ENCODE measurements around the gene CCL22. TPM values are rescaled to one million over a fixed set of nuclear protein-coding genes. Genes with fewer than 3 reads are reported as not detected.
A peak's percentile ranks its signal among the peaks of the same experiment; 100 is the strongest.

CCL22 gene
- total RNA-seq, 4 donors from 2014 or later: 0.09 to 1.6 (median 0.38) TPM

DNA sequence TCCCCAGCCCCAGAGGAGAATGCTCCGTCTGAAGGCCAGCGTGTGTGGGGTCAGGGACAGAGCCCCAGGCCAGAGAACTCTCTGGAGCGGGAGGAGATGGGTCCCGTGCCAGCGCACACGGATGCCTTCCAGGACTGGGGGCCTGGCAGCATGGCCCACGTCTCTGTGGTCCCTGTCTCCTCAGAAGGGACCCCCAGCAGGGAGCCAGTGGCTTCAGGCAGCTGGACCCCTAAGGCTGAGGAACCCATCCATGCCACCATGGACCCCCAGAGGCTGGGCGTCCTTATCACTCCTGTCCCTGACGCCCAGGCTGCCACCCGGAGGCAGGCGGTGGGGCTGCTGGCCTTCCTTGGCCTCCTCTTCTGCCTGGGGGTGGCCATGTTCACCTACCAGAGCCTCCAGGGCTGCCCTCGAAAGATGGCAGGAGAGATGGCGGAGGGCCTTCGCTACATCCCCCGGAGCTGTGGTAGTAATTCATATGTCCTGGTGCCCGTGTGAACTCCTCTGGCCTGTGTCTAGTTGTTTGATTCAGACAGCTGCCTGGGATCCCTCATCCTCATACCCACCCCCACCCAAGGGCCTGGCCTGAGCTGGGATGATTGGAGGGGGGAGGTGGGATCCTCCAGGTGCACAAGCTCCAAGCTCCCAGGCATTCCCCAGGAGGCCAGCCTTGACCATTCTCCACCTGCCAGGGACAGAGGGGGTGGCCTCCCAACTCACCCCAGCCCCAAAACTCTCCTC, 24.1 kb downstream of the CCL22 start:
- intact Hi-C loops (cut with DNase I): no loop called here
- H3K4me1 ChIP-seq: peaks cover 8 to 87% (median 53%) of the 10 kb centered on the region in 3 donors
- no peak overlapping the region for H3K4me3 ChIP-seq
- H3K27me3 ChIP-seq: no peaks in the 10 kb centered on the region
- H3K36me3 ChIP-seq: peaks cover 0 to 21% (median 0%) of the 10 kb centered on the region in 3 donors
- 60 to 90% methylated on average over 1 to 5 of the region's 16 CpGs for WGBS, 2 donors
- no peaks in the 10 kb centered on the region for H3K9me3 ChIP-seq
- H3K27ac ChIP-seq: peak overlapping the region in 2 of 4 donors; percentile 53 to 79
- TF ChIP-seq, protein P1, sequence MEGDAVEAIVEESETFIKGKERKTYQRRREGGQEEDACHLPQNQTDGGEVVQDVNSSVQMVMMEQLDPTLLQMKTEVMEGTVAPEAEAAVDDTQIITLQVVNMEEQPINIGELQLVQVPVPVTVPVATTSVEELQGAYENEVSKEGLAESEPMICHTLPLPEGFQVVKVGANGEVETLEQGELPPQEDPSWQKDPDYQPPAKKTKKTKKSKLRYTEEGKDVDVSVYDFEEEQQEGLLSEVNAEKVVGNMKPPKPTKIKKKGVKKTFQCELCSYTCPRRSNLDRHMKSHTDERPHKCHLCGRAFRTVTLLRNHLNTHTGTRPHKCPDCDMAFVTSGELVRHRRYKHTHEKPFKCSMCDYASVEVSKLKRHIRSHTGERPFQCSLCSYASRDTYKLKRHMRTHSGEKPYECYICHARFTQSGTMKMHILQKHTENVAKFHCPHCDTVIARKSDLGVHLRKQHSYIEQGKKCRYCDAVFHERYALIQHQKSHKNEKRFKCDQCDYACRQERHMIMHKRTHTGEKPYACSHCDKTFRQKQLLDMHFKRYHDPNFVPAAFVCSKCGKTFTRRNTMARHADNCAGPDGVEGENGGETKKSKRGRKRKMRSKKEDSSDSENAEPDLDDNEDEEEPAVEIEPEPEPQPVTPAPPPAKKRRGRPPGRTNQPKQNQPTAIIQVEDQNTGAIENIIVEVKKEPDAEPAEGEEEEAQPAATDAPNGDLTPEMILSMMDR (IDR thresholded peaks at IDR 0.05): no peak
- no peak for TF ChIP-seq POLR2A (IDR thresholded peaks at IDR 0.05)
- no peak for DNase-seq

DNA sequence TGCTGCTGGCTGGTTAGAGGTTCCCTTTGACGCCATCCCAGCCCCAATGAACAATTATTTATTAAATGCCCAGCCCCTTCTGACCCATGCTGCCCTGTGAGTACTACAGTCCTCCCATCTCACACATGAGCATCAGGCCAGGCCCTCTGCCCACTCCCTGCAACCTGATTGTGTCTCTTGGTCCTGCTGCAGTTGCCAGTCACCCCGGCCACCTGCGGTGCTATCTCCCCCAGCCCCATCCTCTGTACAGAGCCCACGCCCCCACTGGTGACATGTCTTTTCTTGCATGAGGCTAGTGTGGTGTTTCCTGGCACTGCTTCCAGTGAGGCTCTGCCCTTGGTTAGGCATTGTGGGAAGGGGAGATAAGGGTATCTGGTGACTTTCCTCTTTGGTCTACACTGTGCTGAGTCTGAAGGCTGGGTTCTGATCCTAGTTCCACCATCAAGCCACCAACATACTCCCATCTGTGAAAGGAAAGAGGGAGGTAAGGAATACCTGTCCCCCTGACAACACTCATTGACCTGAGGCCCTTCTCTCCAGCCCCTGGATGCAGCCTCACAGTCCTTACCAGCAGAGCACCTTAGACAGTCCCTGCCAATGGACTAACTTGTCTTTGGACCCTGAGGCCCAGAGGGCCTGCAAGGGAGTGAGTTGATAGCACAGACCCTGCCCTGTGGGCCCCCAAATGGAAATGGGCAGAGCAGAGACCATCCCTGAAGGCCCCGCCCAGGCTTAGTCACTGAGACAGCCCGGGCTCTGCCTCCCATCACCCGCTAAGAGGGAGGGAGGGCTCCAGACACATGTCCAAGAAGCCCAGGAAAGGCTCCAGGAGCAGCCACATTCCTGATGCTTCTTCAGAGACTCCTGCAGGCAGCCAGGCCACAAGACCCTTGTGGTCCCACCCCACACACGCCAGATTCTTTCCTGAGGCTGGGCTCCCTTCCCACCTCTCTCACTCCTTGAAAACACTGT, 25.0 kb downstream of the CCL22 start:
- Histone ChIP-seq H3K4me1 (peaks cover 8 to 87% (median 53%) of the 10 kb centered on the region in 3 donors), H3K27me3 (no peaks in the 10 kb centered on the region), H3K27ac (peak overlapping the region in 3 of 4 donors; percentile 1 to 79 (median 35)), H3K9me3 (no peaks in the 10 kb centered on the region), H3K4me3 (no peak overlapping the region), H3K36me3 (peaks cover 0 to 21% (median 0%) of the 10 kb centered on the region in 3 donors)
- intact Hi-C loops (cut with DNase I): no loop called here
- 68 to 73% methylated on average over 5 of the region's 8 CpGs for WGBS, 2 donors
- TF ChIP-seq POLR2A (IDR thresholded peaks at IDR 0.05): no peak
- TF ChIP-seq, protein P1 (IDR thresholded peaks at IDR 0.05): no peak
- DNase-seq: no peak

DNA sequence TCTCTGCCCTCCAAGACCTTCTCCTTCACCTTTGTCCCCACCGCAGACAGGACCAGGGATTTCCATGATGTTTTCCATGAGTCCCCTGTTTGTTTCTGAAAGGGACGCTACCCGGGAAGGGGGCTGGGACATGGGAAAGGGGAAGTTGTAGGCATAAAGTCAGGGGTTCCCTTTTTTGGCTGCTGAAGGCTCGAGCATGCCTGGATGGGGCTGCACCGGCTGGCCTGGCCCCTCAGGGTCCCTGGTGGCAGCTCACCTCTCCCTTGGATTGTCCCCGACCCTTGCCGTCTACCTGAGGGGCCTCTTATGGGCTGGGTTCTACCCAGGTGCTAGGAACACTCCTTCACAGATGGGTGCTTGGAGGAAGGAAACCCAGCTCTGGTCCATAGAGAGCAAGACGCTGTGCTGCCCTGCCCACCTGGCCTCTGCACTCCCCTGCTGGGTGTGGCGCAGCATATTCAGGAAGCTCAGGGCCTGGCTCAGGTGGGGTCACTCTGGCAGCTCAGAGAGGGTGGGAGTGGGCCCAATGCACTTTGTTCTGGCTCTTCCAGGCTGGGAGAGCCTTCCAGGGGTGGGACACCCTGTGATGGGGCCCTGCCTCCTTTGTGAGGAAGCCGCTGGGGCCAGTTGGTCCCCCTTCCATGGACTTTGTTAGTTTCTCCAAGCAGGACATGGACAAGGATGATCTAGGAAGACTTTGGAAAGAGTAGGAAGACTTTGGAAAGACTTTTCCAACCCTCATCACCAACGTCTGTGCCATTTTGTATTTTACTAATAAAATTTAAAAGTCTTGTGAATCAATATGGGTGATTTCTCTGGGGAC, 25.9 kb downstream of the CCL22 start:
- 61 to 80% methylated on average over 3 to 7 of the region's 11 CpGs for WGBS, 2 donors
- no peaks in the 10 kb centered on the region for H3K27me3 ChIP-seq
- no peak for DNase-seq
- peaks cover 8 to 92% (median 53%) of the 10 kb centered on the region in 3 donors for H3K4me1 ChIP-seq
- H3K4me3 ChIP-seq: no peak overlapping the region
- no peak for TF ChIP-seq POLR2A (IDR thresholded peaks at IDR 0.05)
- TF ChIP-seq, protein P1 (IDR thresholded peaks at IDR 0.05): no peak
- peaks cover 0 to 21% (median 0%) of the 10 kb centered on the region in 3 donors for H3K36me3 ChIP-seq
- H3K9me3 ChIP-seq: no peaks in the 10 kb centered on the region
- peak overlapping the region in 3 of 4 donors; percentile 1 to 79 (median 35) for H3K27ac ChIP-seq
- intact Hi-C loops (cut with DNase I): no loop called here

DNA sequence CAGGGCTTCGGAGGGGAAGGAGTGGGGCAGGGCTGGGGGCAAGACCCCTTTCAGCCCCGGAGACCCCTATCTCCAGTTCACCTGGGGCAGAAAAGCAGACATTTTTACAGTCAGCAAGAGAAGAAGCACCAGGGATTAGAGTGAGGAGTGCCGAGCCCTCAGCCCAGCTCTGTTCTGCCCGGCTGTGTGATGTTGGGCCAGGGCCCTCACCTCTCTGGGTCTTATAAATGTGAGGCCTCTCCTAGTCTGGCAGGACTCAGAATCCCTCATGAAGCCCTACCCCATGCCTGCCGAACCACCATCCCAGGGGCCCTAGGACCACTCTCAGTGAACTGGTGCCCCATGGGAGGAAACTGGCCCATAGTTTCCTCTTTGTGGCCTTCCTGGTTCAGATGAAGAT, 26.5 kb downstream of the CCL22 start:
- Histone ChIP-seq H3K27ac (no peak overlapping the region), H3K4me1 (peaks cover 8 to 92% (median 53%) of the 10 kb centered on the region in 3 donors), H3K27me3 (no peaks in the 10 kb centered on the region), H3K9me3 (no peaks in the 10 kb centered on the region), H3K4me3 (no peak overlapping the region), H3K36me3 (peaks cover 0 to 21% (median 0%) of the 10 kb centered on the region in 3 donors)
- TF ChIP-seq POLR2A (IDR thresholded peaks at IDR 0.05): no peak
- TF ChIP-seq, protein P1 (IDR thresholded peaks at IDR 0.05): no peak
- no peak for DNase-seq
- WGBS, 2 donors: 36 to 64% methylated on average over 2 to 5 of the region's 5 CpGs
- intact Hi-C loops (cut with DNase I): no loop called here
